ENCODE data around the gene MLH3. TPM values are rescaled to one million over a fixed set of nuclear protein-coding genes. Genes with fewer than 3 reads are reported as not detected.

MLH3 gene
- polyA plus RNA-seq, 1 donor (not counting 4 experiments of a cell fraction or from before 2014, with no cell fraction given): 13.0 TPM

DNA sequence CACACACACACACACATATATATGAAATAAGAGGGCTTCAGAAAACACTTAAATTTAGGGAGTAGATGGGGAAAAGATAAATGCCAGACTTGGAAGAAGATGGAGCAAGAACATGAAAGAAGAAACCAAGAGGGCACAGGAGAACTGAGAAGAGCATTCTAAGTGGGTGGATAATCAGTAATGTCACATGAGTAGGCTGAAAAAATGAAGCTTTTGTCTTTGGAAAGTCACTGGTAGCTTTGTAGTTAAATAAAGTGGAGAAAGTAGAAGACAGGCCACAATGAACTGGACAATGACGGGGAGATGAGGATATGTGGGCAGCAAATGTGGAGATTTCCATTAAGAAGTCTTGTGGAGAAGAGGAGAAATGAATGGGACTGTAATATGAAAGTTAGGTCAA lies 15.9 kb upstream of the MLH3 start:
- Histone ChIP-seq H3K36me3 (ENCODE audit: control insufficient read depth in 2 of 2, extremely low read depth in 1 of 2, insufficient read depth in 2 of 2, low read length in 2 of 2) (no peaks in the 10 kb centered on the region), H3K27ac (ENCODE audit: control insufficient read depth, insufficient read depth, low read length) (no peak overlapping the region), H3K79me2 (ENCODE audit: control insufficient read depth, insufficient read depth, low read length) (peaks cover 2% of the 10 kb centered on the region), H3K4me1 (ENCODE audit: control insufficient read depth, extremely low read depth, insufficient read depth, low read length) (peaks cover 31% of the 10 kb centered on the region), H3K27me3 (ENCODE audit: control insufficient read depth, extremely low read depth, insufficient read depth, low read length) (no peaks in the 10 kb centered on the region), H3K9me1 (ENCODE audit: control insufficient read depth, extremely low read depth, insufficient read depth, low read length) (no peaks in the 10 kb centered on the region), H4K20me1 (ENCODE audit: control insufficient read depth, extremely low read depth, insufficient read depth, low read length) (no peaks in the 10 kb centered on the region), H3K4me3 (ENCODE audit: control insufficient read depth in 2 of 3, extremely low read depth in 1 of 3, insufficient read depth in 2 of 3, low read depth in 1 of 3, low read length in 3 of 3) (no peak overlapping the region), H3K9ac (ENCODE audit: control insufficient read depth, extremely low read depth, insufficient read depth, low read length) (no peak overlapping the region), H2AFZ (ENCODE audit: control insufficient read depth, low read length) (no peak overlapping the region), H3K4me2 (ENCODE audit: control insufficient read depth, extremely low read depth, insufficient read depth, low read depth, low read length) (no peak overlapping the region), H3K9me3 (ENCODE audit: control insufficient read depth, low read depth, low read length) (no peaks in the 10 kb centered on the region)
- dilution Hi-C loops (cut with MboI; ENCODE audit: extremely low pct_ligation_motif_present, low sequenced_read_pairs): no loop called here
- DNase-seq (ENCODE audit: low read depth, low spot score) (no peak), FAIRE-seq (no peak)
- TF ChIP-seq EZH2 (IDR thresholded peaks at IDR 0.05; ENCODE audit: low read length): no peak
- TF ChIP-seq, protein P1, sequence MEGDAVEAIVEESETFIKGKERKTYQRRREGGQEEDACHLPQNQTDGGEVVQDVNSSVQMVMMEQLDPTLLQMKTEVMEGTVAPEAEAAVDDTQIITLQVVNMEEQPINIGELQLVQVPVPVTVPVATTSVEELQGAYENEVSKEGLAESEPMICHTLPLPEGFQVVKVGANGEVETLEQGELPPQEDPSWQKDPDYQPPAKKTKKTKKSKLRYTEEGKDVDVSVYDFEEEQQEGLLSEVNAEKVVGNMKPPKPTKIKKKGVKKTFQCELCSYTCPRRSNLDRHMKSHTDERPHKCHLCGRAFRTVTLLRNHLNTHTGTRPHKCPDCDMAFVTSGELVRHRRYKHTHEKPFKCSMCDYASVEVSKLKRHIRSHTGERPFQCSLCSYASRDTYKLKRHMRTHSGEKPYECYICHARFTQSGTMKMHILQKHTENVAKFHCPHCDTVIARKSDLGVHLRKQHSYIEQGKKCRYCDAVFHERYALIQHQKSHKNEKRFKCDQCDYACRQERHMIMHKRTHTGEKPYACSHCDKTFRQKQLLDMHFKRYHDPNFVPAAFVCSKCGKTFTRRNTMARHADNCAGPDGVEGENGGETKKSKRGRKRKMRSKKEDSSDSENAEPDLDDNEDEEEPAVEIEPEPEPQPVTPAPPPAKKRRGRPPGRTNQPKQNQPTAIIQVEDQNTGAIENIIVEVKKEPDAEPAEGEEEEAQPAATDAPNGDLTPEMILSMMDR (optimal IDR thresholded peaks at IDR 0.05 in 1 of 3, IDR thresholded peaks at IDR 0.05 in 1 of 3, conservative IDR thresholded peaks at IDR 0.05 in 1 of 3; ENCODE audit: extremely low read depth in 1 of 3, insufficient read depth in 2 of 3, low read length in 3 of 3): no peak

DNA sequence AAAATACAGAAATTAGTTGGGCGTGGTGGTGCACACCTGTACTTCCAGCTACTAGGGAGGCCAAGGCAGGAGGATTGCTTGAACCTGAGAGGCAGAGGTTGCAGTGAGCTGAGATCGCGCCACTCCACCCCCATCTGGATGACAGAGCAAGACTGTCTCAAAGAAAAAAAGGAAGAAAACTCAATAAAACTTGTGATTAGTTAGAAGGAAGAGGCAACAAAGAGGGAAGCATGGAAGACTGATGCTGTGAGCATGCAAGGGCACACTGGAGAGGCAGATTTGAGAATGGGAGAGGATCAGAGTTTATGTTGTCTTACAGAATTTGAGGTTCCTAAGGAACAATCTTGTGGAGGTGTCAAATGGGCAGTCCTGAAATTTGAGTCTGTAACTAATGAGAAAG lies 15.4 kb upstream of the MLH3 start:
- dilution Hi-C loops (cut with MboI; ENCODE audit: extremely low pct_ligation_motif_present, low sequenced_read_pairs): no loop called here
- no peak overlapping the region for H2AFZ ChIP-seq (ENCODE audit: control insufficient read depth, low read length)
- H3K27me3 ChIP-seq (ENCODE audit: control insufficient read depth, extremely low read depth, insufficient read depth, low read length): no peaks in the 10 kb centered on the region
- no peak overlapping the region for H3K4me2 ChIP-seq (ENCODE audit: control insufficient read depth, extremely low read depth, insufficient read depth, low read depth, low read length)
- no peak for FAIRE-seq
- no peak for TF ChIP-seq EZH2 (IDR thresholded peaks at IDR 0.05; ENCODE audit: low read length)
- TF ChIP-seq, protein P1 (optimal IDR thresholded peaks at IDR 0.05 in 1 of 3, IDR thresholded peaks at IDR 0.05 in 1 of 3, conservative IDR thresholded peaks at IDR 0.05 in 1 of 3; ENCODE audit: extremely low read depth in 1 of 3, insufficient read depth in 2 of 3, low read length in 3 of 3): no peak
- H3K4me1 ChIP-seq (ENCODE audit: control insufficient read depth, extremely low read depth, insufficient read depth, low read length): peaks cover 31% of the 10 kb centered on the region
- no peak overlapping the region for H3K27ac ChIP-seq (ENCODE audit: control insufficient read depth, insufficient read depth, low read length)
- H3K79me2 ChIP-seq (ENCODE audit: control insufficient read depth, insufficient read depth, low read length): peaks cover 2% of the 10 kb centered on the region
- H3K9ac ChIP-seq (ENCODE audit: control insufficient read depth, extremely low read depth, insufficient read depth, low read length): no peak overlapping the region
- H3K4me3 ChIP-seq (ENCODE audit: control insufficient read depth in 2 of 3, extremely low read depth in 1 of 3, insufficient read depth in 2 of 3, low read depth in 1 of 3, low read length in 3 of 3): no peak overlapping the region
- no peaks in the 10 kb centered on the region for H3K9me1 ChIP-seq (ENCODE audit: control insufficient read depth, extremely low read depth, insufficient read depth, low read length)
- H3K9me3 ChIP-seq (ENCODE audit: control insufficient read depth, low read depth, low read length): no peaks in the 10 kb centered on the region
- H3K36me3 ChIP-seq (ENCODE audit: control insufficient read depth in 2 of 2, extremely low read depth in 1 of 2, insufficient read depth in 2 of 2, low read length in 2 of 2): no peaks in the 10 kb centered on the region
- DNase-seq (ENCODE audit: low read depth, low spot score): no peak
- no peaks in the 10 kb centered on the region for H4K20me1 ChIP-seq (ENCODE audit: control insufficient read depth, extremely low read depth, insufficient read depth, low read length)

Measured in keratinocyte (primary cell).